SK-N-MC (cell line): ENCODE data around the gene NELFCD.

Experiments
- EZH2 ChIP-seq: fragments of 200-600 bp; sonication (generic); IDR thresholded peaks from one replicate; pipeline ENCODE4 v1.6.1; 2017; ENCODE audit warnings: antibody characterized with exemption
- POLR2AphosphoS5 ChIP-seq: IDR thresholded peaks from 2 replicates; pipeline ENCODE4 v1.6.1; 2012; ENCODE audit warnings: mild to moderate bottlenecking, low read depth, low read length, borderline replicate concordance

GRCh38 chr20:58992911-58993310 is 11.9 kb downstream of the NELFCD start:
- TF ChIP-seq POLR2AphosphoS5 (no peak), EZH2 (no peak)
